GM13977 (cell line): Measurements from ENCODE around the gene DENND2C.

Experiments used
- DNase-seq: peaks from one replicate; pipeline ENCODE4 v3.0.0; 2012; ENCODE audit warnings: low spot score
- in situ Hi-C: fragments of 300-500 bp; cut with MboI; formaldehyde crosslinking; loops from one replicate; pipeline ENCODE4 v1.12.0; 2022; ENCODE audit warnings: low sequenced_read_pairs, low pct_unique_long_range_greater_than_20kb, mixed read lengths, inconsistent platforms; ENCODE audit not compliant: unreplicated experiment
- TF ChIP-seq, protein P1 (sequence below): IDR thresholded peaks from 2 replicates; pipeline ENCODE4 v1.5.1; 2012; ENCODE audit warnings: mild to moderate bottlenecking, control low read depth; ENCODE audit not compliant: insufficient read depth; ENCODE audit errors: extremely low read depth, missing control alignments

DENND2C gene

DNA sequence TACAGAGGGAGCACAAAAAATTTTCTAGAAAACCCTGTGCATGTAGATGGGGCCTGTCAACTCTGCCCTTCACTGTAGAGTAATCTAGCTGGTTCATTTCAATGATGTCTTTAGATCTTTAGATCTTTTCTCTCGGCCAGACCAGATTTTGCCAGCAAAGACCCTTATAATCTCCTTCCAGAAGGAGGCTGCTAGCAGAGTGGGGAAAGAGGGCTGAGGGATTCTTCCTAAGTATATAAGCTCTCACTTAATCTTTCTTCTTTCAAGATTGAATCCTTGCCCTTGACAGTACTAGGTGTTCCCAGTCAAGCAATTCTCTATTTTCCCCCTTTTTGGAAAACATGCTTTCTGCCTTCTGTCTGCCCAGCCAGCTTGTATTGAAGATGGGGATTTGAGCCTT, 122.8 kb downstream of the DENND2C start:
- no peak for DNase-seq
- in situ Hi-C loops = no loop called here
- TF ChIP-seq, protein P1, sequence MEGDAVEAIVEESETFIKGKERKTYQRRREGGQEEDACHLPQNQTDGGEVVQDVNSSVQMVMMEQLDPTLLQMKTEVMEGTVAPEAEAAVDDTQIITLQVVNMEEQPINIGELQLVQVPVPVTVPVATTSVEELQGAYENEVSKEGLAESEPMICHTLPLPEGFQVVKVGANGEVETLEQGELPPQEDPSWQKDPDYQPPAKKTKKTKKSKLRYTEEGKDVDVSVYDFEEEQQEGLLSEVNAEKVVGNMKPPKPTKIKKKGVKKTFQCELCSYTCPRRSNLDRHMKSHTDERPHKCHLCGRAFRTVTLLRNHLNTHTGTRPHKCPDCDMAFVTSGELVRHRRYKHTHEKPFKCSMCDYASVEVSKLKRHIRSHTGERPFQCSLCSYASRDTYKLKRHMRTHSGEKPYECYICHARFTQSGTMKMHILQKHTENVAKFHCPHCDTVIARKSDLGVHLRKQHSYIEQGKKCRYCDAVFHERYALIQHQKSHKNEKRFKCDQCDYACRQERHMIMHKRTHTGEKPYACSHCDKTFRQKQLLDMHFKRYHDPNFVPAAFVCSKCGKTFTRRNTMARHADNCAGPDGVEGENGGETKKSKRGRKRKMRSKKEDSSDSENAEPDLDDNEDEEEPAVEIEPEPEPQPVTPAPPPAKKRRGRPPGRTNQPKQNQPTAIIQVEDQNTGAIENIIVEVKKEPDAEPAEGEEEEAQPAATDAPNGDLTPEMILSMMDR = no peak

DNA sequence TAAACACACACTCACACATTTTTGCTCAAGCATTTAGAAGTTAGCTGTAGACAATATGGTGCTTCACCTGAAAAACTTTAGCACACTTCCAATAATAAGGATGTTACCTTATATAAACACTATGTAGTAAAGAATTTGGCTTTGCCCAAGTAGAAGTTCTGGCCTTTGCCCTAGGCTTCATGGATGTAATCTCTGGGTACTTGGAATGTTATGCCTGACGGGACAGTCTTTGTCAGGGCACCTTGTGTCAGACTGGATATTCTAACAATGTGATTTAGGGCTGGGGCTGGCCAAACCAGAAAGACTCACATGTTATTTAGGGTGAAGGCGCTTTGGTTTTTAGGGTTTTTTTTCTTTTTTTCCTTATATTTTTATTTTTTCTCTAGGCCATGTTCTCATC, 124.1 kb downstream of the DENND2C start:
- in situ Hi-C loops = no loop called here

DNA sequence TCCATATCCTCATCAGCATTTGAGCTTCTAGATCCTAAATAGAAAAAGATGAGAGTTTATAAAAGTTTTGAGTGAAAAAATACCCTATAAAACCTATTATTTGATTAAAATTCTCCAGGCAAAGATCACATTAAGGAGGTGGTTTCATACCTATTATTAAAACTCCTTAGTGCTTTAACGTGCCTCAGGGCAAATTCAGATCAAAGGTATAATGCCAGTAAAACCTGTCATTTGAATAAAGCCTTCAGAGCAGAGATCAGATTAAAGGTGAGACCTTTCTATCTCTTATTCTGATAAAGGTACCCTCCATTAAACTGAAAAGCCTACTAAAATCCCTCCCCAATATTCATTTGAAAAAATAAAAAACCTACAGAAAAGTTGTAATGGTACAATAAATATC, 124.5 kb downstream of the DENND2C start:
- no peak for DNase-seq
- TF ChIP-seq, protein P1 = no peak
- in situ Hi-C loops = no loop called here

More for the DNA sequence above, 124.1 kb downstream of the DENND2C start:
- TF ChIP-seq, protein P1 = no peak
- no peak for DNase-seq

DNA sequence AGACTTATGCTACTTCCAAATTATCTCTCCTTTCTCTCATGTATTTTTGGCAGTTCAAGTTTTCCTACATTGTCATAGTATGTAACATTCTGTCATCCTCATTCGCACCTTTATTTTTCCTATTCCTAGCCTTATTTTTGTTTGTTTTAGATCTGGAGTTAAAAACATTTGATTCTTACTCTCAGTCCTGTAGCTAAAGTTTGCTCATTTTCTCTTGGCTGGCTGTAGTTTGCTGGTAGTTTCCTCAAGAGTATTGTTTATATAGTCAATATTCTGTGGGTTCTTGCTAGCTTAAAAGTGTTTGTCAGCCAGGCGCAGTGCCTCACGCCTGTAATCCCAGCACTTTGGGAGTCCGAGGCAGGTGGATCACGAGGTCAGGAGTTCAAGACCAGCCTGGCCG, 129.0 kb downstream of the DENND2C start:
- TF ChIP-seq, protein P1 = no peak
- no peak for DNase-seq
- in situ Hi-C loops = no loop called here

DNA sequence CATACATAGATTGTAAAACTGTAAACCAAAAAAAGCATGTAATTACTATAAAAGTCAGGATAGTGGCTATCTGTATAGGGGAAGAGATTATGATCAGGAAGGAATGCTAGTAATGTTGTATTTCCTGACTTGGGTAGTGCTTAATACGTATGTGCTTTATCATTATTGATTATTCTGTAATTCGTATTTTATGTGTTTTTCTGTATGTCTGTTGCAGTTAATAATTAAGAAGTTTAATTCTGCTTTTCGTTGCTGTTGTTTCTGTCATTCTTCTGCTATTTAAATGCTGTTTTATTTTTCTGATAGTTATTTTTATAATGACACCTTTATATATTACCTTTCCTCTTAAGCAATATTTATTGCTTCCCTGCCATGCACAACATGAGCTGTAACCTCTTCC, 129.6 kb downstream of the DENND2C start:
- DNase-seq = no peak
- in situ Hi-C loops = no loop called here
- TF ChIP-seq, protein P1 = no peak

DNA sequence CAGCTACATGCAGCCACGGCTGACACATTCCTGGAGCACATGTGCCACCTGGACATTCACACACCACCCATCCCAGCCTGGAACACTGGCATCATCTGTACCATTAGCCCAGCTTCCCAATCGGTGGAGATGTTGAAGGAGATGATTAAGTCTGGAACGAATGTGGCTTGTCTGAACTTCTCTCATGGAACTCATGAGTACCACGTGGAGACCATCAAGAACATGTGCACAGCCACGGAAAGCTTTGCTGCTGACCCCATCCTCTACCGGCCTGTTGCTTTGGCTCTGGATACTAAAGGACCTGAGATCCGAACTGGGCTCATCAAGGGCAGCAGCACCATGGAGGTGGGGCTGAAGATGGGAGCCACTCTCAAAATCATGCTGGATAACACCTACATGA, 133.8 kb downstream of the DENND2C start:
- in situ Hi-C loops = no loop called here
- TF ChIP-seq, protein P1 = no peak

DNA sequence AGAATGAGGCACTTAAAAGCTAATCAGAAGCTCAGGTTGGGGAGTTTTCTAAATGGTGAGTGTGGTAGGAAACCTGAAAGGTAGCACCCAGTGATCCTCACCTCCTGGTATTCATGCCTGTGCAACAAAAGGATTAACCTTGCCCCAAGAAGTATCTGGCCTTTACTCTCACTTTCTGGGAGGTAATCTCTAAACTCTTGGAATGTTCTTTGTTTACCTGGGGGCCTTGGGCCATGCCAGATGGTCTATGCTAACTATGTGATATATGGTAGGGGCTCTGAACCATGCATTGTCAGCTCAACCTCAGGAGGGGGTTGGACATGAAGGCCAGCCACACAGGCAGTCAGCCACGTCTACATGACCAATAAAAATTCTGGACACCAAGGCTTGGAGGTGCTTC, 134.4 kb downstream of the DENND2C start:
- in situ Hi-C loops = no loop called here
- TF ChIP-seq, protein P1 = no peak
- DNase-seq = no peak

More for the DNA sequence above, 133.8 kb downstream of the DENND2C start:
- DNase-seq = no peak
